SK-N-SH (cell line): ENCODE measurements around the gene TNFRSF14. TPM values are rescaled to one million over a fixed set of nuclear protein-coding genes. Genes with fewer than 3 reads are reported as not detected.

Experiments
- CTCF ChIA-PET: fragments of 300-600, 350-600 bp; formaldehyde crosslinking; extraction: SDS; loops from one replicate; lab custom pipeline; 2021; lab: Yijun Ruan, JAX
- POLR2A ChIA-PET: fragments of 350-600 bp; sonication (Branson Sonifier 250); formaldehyde crosslinking; extraction: SDS; loops from one replicate; lab custom pipeline; 2020; ENCODE audit warnings: antibody characterized with exemption, inconsistent platforms; lab: Yijun Ruan, JAX
- DNase-seq: peaks from one replicate; pipeline ENCODE4 v3.0.0; 2012
- H2AFZ ChIP-seq: fragments of 200-600 bp; sonication (generic); 2 replicates; pipeline ENCODE4 v1.8.1; 2016; ENCODE audit warnings: antibody characterized with exemption, mild to moderate bottlenecking, low read depth
- H3F3A ChIP-seq: fragments of 200-600 bp; sonication (generic); replicated peaks from 2 replicates; pipeline ENCODE3; 2016; ENCODE audit warnings: antibody characterized with exemption, mild to moderate bottlenecking; ENCODE audit not compliant: insufficient read depth
- H3K27ac ChIP-seq, 2 experiments: fragments of 200-500 bp in 1 of 2; fragments of 200-600 bp in 1 of 2; sonication (Bioruptor generic) in 1 of 2; sonication (generic), shearing (Covaris generic) in 1 of 2; 2 replicates each; pipeline versions ENCODE4 v1.5.1 to v1.6.1; 2014 to 2016; ENCODE audit warnings: low read depth in 2 of 2, inconsistent platforms in 1 of 2, low read length in 1 of 2, mild to moderate bottlenecking in 1 of 2, mixed read lengths in 1 of 2
- H3K27me3 ChIP-seq: fragments of 200-600 bp; sonication (generic), shearing (Covaris generic); 2 replicates; pipeline ENCODE4 v1.6.1; 2016; ENCODE audit warnings: mixed run types; ENCODE audit not compliant: insufficient read depth
- H3K36me3 ChIP-seq, 2 experiments: fragments of 200-500 bp in 1 of 2; fragments of 200-600 bp in 1 of 2; sonication (Bioruptor generic) in 1 of 2; sonication (generic) in 1 of 2; replicated peaks in 1 of 2; 2 replicates each; pipeline versions ENCODE3 to v1.5.1; 2014 to 2016; ENCODE audit warnings: low read length in 1 of 2, mild to moderate bottlenecking in 1 of 2; ENCODE audit not compliant: insufficient read depth in 2 of 2, control insufficient read depth in 1 of 2
- H3K4me1 ChIP-seq, 2 experiments: fragments of 200-500 bp in 1 of 2; fragments of 200-600 bp in 1 of 2; sonication (Bioruptor generic) in 1 of 2; sonication (generic), shearing (Covaris generic) in 1 of 2; 2 replicates each; pipeline versions ENCODE4 v1.5.1 to v1.6.1; 2014 to 2016; ENCODE audit warnings: low read depth in 1 of 2, low read length in 1 of 2, mixed run types in 1 of 2; ENCODE audit not compliant: insufficient read depth in 2 of 2, control insufficient read depth in 1 of 2
- H3K4me2 ChIP-seq: fragments of 200-600 bp; sonication (generic), shearing (Covaris generic); 2 replicates; pipeline ENCODE4 v1.6.1; 2017; ENCODE audit warnings: mixed run types
- H3K4me3 ChIP-seq, 2 experiments: fragments of 200-500 bp in 1 of 2; fragments of 200-600 bp in 1 of 2; sonication (Bioruptor generic) in 1 of 2; sonication (generic), shearing (Covaris generic) in 1 of 2; 2 replicates each; pipeline versions ENCODE4 v1.5.1 to v1.8.1; 2014 to 2016; ENCODE audit warnings: low read depth in 2 of 2, inconsistent platforms in 1 of 2, low read length in 1 of 2, mild to moderate bottlenecking in 1 of 2, mixed read lengths in 1 of 2, moderate library complexity in 1 of 2
- H3K79me2 ChIP-seq: fragments of 200-600 bp; sonication (generic); 2 replicates; pipeline ENCODE4 v1.8.1; 2017; ENCODE audit warnings: mild to moderate bottlenecking; ENCODE audit not compliant: insufficient read depth
- H3K9ac ChIP-seq: fragments of 200-600 bp; sonication (generic); 2 replicates; pipeline ENCODE4 v1.6.1; 2017; ENCODE audit warnings: mixed run types
- H3K9me2 ChIP-seq: fragments of 200-600 bp; sonication (generic); 2 replicates; pipeline ENCODE4 v1.6.1; 2017; ENCODE audit warnings: mixed run types
- H3K9me3 ChIP-seq: fragments of 200-600 bp; sonication (generic); 2 replicates; pipeline ENCODE4 v1.6.1; 2017; ENCODE audit warnings: mixed run types, mild to moderate bottlenecking, moderate library complexity
- H4K20me1 ChIP-seq: fragments of 200-600 bp; sonication (generic); 2 replicates; pipeline ENCODE4 v1.6.1; 2017; ENCODE audit warnings: mild to moderate bottlenecking, mixed run types; ENCODE audit not compliant: insufficient read depth
- CHD2 ChIP-seq: fragments of 150-350 bp; IDR thresholded peaks from 2 replicates; pipeline ENCODE4 v1.6.1; 2018; ENCODE audit warnings: low read length; ENCODE audit not compliant: partially characterized antibody
- EP300 ChIP-seq, 2 experiments: IDR thresholded peaks; 2 replicates each; pipeline versions ENCODE4 v1.4.0 to v1.6.1; 2012; ENCODE audit warnings: borderline replicate concordance in 1 of 2, low read depth in 1 of 2, low read length in 1 of 2
- EZH2phosphoT487 ChIP-seq: fragments of 200-600 bp; sonication (generic); IDR thresholded peaks from 2 replicates; pipeline ENCODE4 v1.6.1; 2017; ENCODE audit warnings: low read depth, mixed run types, mild to moderate bottlenecking, antibody characterized with exemption, moderate library complexity, borderline replicate concordance
- FOXJ3 ChIP-seq: sonication (generic); formaldehyde crosslinking; IDR thresholded peaks from 2 replicates; pipeline ENCODE4 v1.5.1; 2020; ENCODE audit warnings: mild to moderate bottlenecking, missing genetic modification reagents
- FOXM1 ChIP-seq: IDR thresholded peaks from 2 replicates; pipeline ENCODE4 v1.4.0; 2012; ENCODE audit warnings: low read depth, mild to moderate bottlenecking
- IRF3 ChIP-seq: fragments of 150-350 bp; IDR thresholded peaks from 2 replicates; pipeline ENCODE4 v1.6.1; 2016; ENCODE audit warnings: mild to moderate bottlenecking, low read depth, low read length
- JUND ChIP-seq: IDR thresholded peaks from 2 replicates; pipeline ENCODE4 v1.4.0; 2012
- MXI1 ChIP-seq: IDR thresholded peaks from 2 replicates; pipeline ENCODE4 v1.6.1; 2012; ENCODE audit warnings: mild to moderate bottlenecking, low read depth, low read length, improper control_type of control experiment
- RAD21 ChIP-seq: IDR thresholded peaks from 2 replicates; pipeline ENCODE4 v1.6.1; 2012; ENCODE audit warnings: mild to moderate bottlenecking, low read length
- RCOR1 ChIP-seq: fragments of 150-350 bp; IDR thresholded peaks from 2 replicates; pipeline ENCODE4 v1.6.1; 2017; ENCODE audit warnings: antibody characterized with exemption, low read length
- RXRA ChIP-seq: IDR thresholded peaks from 2 replicates; pipeline ENCODE4 v1.4.0; 2012; ENCODE audit warnings: low read depth, mild to moderate bottlenecking, borderline replicate concordance
- TCF12 ChIP-seq: IDR thresholded peaks from 2 replicates; pipeline ENCODE4 v1.4.0; 2012
- TEAD4 ChIP-seq: IDR thresholded peaks from 2 replicates; pipeline ENCODE4 v1.4.0; 2012; ENCODE audit warnings: mild to moderate bottlenecking, borderline replicate concordance; ENCODE audit not compliant: insufficient read depth
- YY1 ChIP-seq: IDR thresholded peaks from 2 replicates; pipeline ENCODE4 v1.4.0; 2012; ENCODE audit warnings: low read depth, mild to moderate bottlenecking
- ZBTB33 ChIP-seq: IDR thresholded peaks from 2 replicates; pipeline ENCODE4 v1.4.0; 2012; ENCODE audit warnings: low read depth, borderline replicate concordance
- whole genome bisulfite sequencing: methylation state at CpG from one replicate; pipeline ENCODE4 v1.1.6; 2017; ENCODE audit warnings: low lambda C conversion rate; 5-methylcytosine and 5-hydroxymethylcytosine counted together
- polyA plus RNA-seq, 3 experiments: library from polyadenylated mRNA; depleted of rRNA; stranded (reverse); fragments of >200 nt; gene quantifications; 2 replicates each; pipeline ENCODE4 v1.2.3, GENCODE V29; 2012
- TF ChIP-seq, protein P1 (sequence below): IDR thresholded peaks from 2 replicates; pipeline ENCODE4 v1.6.1; 2012; ENCODE audit warnings: mild to moderate bottlenecking, low read depth, low read length, moderate library complexity

The TNFRSF14 gene
- polyA plus RNA-seq, 1 of the 3 experiments (the other 2 are of a cell fraction): 0.28 TPM

DNA sequence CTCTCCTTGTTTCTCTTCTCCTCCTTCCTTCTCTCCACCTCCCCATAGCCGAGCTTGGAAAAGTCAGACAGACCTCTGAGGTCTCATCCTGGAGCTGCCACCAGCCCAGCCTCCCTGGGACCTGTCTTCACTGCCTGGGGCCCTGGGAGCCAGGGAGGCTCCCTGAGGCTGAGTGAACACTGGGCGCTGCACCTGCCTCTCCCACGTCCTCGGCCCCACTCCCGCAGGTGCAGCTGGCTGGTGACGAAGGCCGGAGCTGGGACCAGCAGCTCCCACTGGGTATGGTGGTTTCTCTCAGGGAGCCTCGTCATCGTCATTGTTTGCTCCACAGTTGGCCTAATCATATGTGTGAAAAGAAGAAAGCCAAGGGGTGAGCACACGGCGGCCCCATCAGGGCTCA is 5.3 kb downstream of the TNFRSF14 start:
- Histone ChIP-seq H3K9me3 (no peaks in the 10 kb centered on the region), H3K9ac (no peak overlapping the region), H3K4me1 (no peaks in the 10 kb centered on the region), H4K20me1 (no peaks in the 10 kb centered on the region), H3K4me3 (no peak overlapping the region), H3K27ac (no peak overlapping the region), H3K36me3 (no peaks in the 10 kb centered on the region), H2AFZ (no peak overlapping the region), H3K4me2 (no peak overlapping the region), H3K27me3 (no peaks in the 10 kb centered on the region), H3K9me2 (no peaks in the 10 kb centered on the region), H3K79me2 (no peaks in the 10 kb centered on the region), H3F3A (no peaks in the 10 kb centered on the region)
- no peak for TF ChIP-seq FOXJ3
- no peak for TF ChIP-seq RAD21
- TF ChIP-seq, protein P1, sequence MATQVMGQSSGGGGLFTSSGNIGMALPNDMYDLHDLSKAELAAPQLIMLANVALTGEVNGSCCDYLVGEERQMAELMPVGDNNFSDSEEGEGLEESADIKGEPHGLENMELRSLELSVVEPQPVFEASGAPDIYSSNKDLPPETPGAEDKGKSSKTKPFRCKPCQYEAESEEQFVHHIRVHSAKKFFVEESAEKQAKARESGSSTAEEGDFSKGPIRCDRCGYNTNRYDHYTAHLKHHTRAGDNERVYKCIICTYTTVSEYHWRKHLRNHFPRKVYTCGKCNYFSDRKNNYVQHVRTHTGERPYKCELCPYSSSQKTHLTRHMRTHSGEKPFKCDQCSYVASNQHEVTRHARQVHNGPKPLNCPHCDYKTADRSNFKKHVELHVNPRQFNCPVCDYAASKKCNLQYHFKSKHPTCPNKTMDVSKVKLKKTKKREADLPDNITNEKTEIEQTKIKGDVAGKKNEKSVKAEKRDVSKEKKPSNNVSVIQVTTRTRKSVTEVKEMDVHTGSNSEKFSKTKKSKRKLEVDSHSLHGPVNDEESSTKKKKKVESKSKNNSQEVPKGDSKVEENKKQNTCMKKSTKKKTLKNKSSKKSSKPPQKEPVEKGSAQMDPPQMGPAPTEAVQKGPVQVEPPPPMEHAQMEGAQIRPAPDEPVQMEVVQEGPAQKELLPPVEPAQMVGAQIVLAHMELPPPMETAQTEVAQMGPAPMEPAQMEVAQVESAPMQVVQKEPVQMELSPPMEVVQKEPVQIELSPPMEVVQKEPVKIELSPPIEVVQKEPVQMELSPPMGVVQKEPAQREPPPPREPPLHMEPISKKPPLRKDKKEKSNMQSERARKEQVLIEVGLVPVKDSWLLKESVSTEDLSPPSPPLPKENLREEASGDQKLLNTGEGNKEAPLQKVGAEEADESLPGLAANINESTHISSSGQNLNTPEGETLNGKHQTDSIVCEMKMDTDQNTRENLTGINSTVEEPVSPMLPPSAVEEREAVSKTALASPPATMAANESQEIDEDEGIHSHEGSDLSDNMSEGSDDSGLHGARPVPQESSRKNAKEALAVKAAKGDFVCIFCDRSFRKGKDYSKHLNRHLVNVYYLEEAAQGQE: no peak
- TF ChIP-seq EP300 (IDR thresholded peaks at IDR 0.05; ENCODE audit: borderline replicate concordance in 1 of 2, low read depth in 1 of 2, low read length in 1 of 2): no peak
- no peak for TF ChIP-seq FOXM1
- TF ChIP-seq EZH2phosphoT487: no peak
- no peak for TF ChIP-seq IRF3
- TF ChIP-seq JUND: no peak
- no peak for TF ChIP-seq CHD2
- TF ChIP-seq TCF12: no peak
- TF ChIP-seq RCOR1: no peak
- TF ChIP-seq MXI1: no peak
- TF ChIP-seq TEAD4: no peak
- no peak for TF ChIP-seq YY1
- no peak for TF ChIP-seq ZBTB33
- TF ChIP-seq RXRA: no peak
- ChIA-PET CTCF (interaction anchor here (0.7 to 1.6 kb wide), 7 partner anchors 13 to 891 kb away, joined by 3 to 5 read pairs (median 4); no protein-coding TSS in a partner anchor), POLR2A (interaction anchor here (0.8 kb wide), 1 partner anchor 24 kb away, joined by 3 read pairs; no protein-coding TSS in a partner anchor)
- no peak for DNase-seq
- WGBS: 43% methylated on average over 7 of the region's 11 CpGs
